ENCODE data around the gene COLEC11. TPM values are rescaled to one million over a fixed set of nuclear protein-coding genes. Genes with fewer than 3 reads are reported as not detected.

Gene COLEC11
- polyA plus RNA-seq (2011; rRNA removed) (0.07 and 0.15 TPM in 2 replicates), polyA minus RNA-seq (2011; rRNA and poly(A)+ RNA removed) (not detected in 2 replicates)

DNA sequence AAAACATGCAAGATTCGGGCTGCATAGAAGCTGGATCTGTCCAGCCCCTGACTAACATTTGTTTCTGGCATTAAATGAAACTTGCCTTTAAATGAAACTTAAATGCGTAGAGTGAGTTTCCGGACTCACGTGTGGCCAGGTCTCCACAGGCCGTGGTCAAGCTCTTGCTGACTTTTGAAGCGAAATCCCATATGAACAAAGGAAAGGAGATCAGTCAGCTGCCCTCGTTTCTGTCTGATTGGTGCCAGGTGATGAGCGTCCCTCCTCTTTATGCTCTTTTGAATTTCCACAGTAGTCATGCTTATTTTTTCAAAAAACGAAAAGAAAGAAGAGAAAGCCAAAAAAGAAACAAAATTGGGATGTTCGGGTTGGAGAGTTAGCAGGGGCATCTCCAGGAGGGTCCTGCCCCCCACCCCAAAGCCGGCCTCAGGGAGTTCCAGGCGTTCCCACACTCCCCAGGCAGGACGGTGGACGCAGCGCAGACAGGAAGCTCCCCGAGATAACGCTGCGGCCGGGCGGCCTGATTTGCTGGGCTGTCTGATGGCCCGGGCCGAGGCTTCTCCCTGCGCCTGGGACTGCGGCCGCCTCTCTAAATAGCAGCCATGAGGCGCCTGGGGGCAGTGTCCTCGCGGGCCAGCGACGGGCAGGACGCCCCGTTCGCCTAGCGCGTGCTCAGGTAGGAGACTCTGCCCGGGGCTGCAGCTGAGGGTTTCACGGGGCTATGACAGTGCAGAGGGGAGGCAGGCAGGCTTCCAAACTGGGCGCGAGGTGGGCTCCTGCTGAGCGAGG, at the start of gene COLEC11:
Gene COLEC11 (plus strand): TSS at position 620 of the 789 bp plus-strand sequence. CDS start 9,229 bp downstream, outside the sequence.
- TF ChIP-seq, protein P1, sequence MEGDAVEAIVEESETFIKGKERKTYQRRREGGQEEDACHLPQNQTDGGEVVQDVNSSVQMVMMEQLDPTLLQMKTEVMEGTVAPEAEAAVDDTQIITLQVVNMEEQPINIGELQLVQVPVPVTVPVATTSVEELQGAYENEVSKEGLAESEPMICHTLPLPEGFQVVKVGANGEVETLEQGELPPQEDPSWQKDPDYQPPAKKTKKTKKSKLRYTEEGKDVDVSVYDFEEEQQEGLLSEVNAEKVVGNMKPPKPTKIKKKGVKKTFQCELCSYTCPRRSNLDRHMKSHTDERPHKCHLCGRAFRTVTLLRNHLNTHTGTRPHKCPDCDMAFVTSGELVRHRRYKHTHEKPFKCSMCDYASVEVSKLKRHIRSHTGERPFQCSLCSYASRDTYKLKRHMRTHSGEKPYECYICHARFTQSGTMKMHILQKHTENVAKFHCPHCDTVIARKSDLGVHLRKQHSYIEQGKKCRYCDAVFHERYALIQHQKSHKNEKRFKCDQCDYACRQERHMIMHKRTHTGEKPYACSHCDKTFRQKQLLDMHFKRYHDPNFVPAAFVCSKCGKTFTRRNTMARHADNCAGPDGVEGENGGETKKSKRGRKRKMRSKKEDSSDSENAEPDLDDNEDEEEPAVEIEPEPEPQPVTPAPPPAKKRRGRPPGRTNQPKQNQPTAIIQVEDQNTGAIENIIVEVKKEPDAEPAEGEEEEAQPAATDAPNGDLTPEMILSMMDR (IDR thresholded peaks at IDR 0.05; ENCODE audit: insufficient read depth, low read depth, low read length) = peak; percentile 44
- Histone ChIP-seq H3K36me3 (ENCODE audit: control insufficient read depth, insufficient read depth, low read length) (no peaks in the 10 kb centered on the region), H3K27me3 (ENCODE audit: control insufficient read depth, insufficient read depth, low read length) (no peaks in the 10 kb centered on the region), H3K4me3 (ENCODE audit: low read depth, low read length) (peak within 1 kb of the TSS; percentile 30)
- ChIA-PET CTCF (interaction anchor here (1.8 kb wide), 1 partner anchor 29 kb away, joined by 4 read pairs; no protein-coding TSS in a partner anchor), POLR2A (no interaction called here)
- DNase-seq (ENCODE audit: low read depth) = no peak

DNA sequence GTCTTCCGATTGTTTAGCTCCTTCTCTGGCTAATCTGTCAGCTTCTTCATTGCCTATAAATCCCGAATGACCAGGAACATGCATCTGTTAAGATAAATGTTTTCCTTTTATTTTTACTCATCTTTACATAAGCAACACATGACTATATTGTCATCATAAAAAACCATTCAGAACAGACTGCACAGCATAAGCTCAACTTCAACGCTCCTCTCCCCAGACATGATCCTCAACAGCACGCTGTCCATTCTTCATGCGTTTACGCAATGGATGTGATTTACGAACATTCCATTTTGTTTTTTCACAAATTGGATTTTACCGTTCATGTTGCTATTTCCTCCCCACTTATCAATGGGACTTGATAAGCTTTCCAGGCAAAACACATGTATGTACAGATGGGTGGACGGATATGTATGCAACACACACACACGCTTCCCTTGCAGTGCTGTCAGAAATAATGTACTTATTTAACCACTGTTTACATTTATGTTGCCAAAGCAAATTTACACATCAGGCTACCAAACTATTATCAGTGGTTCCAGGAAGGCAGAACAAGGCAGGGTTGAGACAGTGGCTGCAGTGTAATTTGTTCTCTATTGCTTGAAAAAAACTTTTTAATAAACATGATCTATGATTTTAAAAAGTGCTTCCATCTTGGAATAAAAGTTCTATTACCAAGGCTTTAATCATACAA, 49.0 kb upstream of the COLEC11 start:
- H3K27me3 ChIP-seq (ENCODE audit: control insufficient read depth, insufficient read depth, low read length) = no peaks in the 10 kb centered on the region
- TF ChIP-seq, protein P1 (IDR thresholded peaks at IDR 0.05; ENCODE audit: insufficient read depth, low read depth, low read length) = no peak
- H3K36me3 ChIP-seq (ENCODE audit: control insufficient read depth, insufficient read depth, low read length) = peaks cover 34% of the 10 kb centered on the region
- POLR2A ChIA-PET = no interaction called here
- CTCF ChIA-PET = interaction anchor here (1.2 kb wide), 1 partner anchor 9 kb away, joined by 3 read pairs; no protein-coding TSS in a partner anchor
- DNase-seq (ENCODE audit: low read depth) = no peak
- H3K4me3 ChIP-seq (ENCODE audit: low read depth, low read length) = no peak overlapping the region

DNA sequence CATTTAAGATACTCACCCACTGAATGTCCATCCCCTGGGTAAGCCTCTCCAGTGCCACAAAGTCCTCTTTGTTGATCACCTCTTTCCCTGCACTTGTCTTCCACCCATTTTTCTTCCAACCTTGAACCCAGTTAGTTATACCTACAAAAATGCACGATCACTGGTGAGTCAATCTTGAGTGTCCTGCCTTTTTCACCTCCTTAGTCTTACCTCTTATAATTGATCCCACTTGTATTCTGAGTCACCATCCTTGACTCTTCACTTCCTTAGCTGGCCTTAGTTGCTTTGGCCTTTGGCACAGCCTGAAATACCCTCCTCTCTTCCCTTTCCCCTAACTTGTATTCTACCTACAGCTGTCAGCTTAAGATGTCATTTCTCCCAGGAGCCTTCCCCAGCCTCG, 47.0 kb upstream of the COLEC11 start:
- Histone ChIP-seq H3K36me3 (ENCODE audit: control insufficient read depth, insufficient read depth, low read length) (peaks cover 37% of the 10 kb centered on the region), H3K4me3 (ENCODE audit: low read depth, low read length) (no peak overlapping the region), H3K27me3 (ENCODE audit: control insufficient read depth, insufficient read depth, low read length) (no peaks in the 10 kb centered on the region)
- POLR2A ChIA-PET = no interaction called here
- no peak for DNase-seq (ENCODE audit: low read depth)
- CTCF ChIA-PET = no interaction called here
- TF ChIP-seq, protein P1 (IDR thresholded peaks at IDR 0.05; ENCODE audit: insufficient read depth, low read depth, low read length) = no peak

DNA sequence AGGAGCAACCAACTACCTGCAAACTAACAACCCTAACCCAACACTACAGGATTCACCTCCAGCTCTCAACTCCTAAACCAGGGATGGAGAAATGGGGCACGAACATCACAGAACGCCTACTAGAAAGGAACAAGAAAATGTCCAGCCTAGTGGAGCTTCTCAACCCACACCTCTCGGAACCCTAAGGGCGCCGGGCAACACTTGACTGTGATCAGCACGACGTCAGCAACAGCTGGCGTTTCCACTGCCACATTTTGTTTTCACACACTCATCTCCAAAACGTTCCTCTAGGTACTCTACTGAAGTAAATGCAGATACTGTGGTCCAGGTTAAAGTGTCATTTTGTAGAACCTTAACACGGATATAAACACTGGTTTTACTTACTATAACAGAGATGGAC, 41.0 kb upstream of the COLEC11 start:
- ChIA-PET CTCF (no interaction called here), POLR2A (no interaction called here)
- TF ChIP-seq, protein P1 (IDR thresholded peaks at IDR 0.05; ENCODE audit: insufficient read depth, low read depth, low read length) = no peak
- Histone ChIP-seq H3K36me3 (ENCODE audit: control insufficient read depth, insufficient read depth, low read length) (peaks cover 24% of the 10 kb centered on the region), H3K4me3 (ENCODE audit: low read depth, low read length) (no peak overlapping the region), H3K27me3 (ENCODE audit: control insufficient read depth, insufficient read depth, low read length) (no peaks in the 10 kb centered on the region)
- DNase-seq (ENCODE audit: low read depth) = no peak

DNA sequence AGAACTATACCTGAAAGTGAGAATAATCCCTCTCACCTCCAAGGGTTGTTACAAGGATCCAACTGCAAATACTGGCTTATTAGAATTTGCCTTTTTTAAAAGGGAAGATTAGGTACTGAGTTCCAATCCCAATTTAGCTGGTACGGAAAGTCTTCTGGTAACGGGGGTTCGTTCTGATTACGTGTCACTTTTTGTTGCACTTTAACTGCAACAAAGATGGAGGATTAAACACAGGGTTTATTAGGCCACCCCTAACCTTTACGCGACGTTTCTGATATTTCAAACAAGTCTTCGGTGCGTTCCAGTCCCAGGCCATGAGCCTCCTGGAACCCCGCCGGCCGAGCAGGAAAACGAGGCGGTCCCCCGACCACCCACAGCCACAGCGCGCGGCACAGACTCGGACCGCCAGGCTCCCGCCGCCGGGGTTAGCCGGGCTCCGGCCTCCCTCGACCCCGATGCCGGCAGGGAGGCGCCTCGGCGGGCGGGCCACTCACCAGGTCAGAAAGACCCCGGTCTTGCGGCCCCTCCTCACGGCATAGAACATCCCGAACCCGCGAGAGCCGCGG, 37.2 kb upstream of the COLEC11 start:
- ChIA-PET CTCF (no interaction called here), POLR2A (interaction anchor here (0.6 to 1.0 kb wide), 2 partner anchors 17 to 18 kb away, joined by 4 to 9 read pairs; no protein-coding TSS in a partner anchor)
- H3K4me3 ChIP-seq (ENCODE audit: low read depth, low read length) = peak overlapping the region; percentile 96
- H3K36me3 ChIP-seq (ENCODE audit: control insufficient read depth, insufficient read depth, low read length) = peaks cover 7% of the 10 kb centered on the region
- TF ChIP-seq, protein P1 (IDR thresholded peaks at IDR 0.05; ENCODE audit: insufficient read depth, low read depth, low read length) = no peak
- no peak for DNase-seq (ENCODE audit: low read depth)
- no peaks in the 10 kb centered on the region for H3K27me3 ChIP-seq (ENCODE audit: control insufficient read depth, insufficient read depth, low read length)

All from BJ (cell line).